HepG2 (cell line): ENCODE data around the gene KCNQ2. TPM values are rescaled to one million over a fixed set of nuclear protein-coding genes. Genes with fewer than 3 reads are reported as not detected.

Source experiments
- ATAC-seq: fragments of 200-7000 bp; cut with Tn5 transposase; 3 replicates; pipeline ENCODE4 v1.9.1; 2020; ENCODE audit warnings: mild to moderate bottlenecking, moderate library complexity
- BruUV-seq: library from RNA; stranded (reverse); fragments of 400-500 nt; replicated peaks from 2 replicates; lab custom pipeline; 2021; lab: Mats Ljungman, UMichigan
- CTCF ChIA-PET: fragments of 300-600 bp; formaldehyde crosslinking; extraction: SDS; loops from one replicate; lab custom pipeline; 2021; ENCODE audit warnings: low total read pairs, inconsistent platforms, low intra/inter-chr PET ratio; lab: Yijun Ruan, JAX
- POLR2A ChIA-PET: fragments of 350-600 bp; sonication (Branson Sonifier 250); formaldehyde crosslinking; loops from one replicate; lab custom pipeline; 2020; ENCODE audit warnings: antibody characterized with exemption, inconsistent platforms; lab: Yijun Ruan, JAX
- DNase-seq: peaks from one replicate; pipeline ENCODE4 v3.0.0-alpha.2; 2015; ENCODE audit warnings: low spot score
- FAIRE-seq: peaks from 3 replicates; lab custom pipeline; 2011; peaks lifted over from hg19 to GRCh38; lab: Jason Lieb, UNC
- H2AFZ ChIP-seq: one replicate; pipeline ENCODE4 v1.6.1; 2011; ENCODE audit warnings: low read length, inconsistent platforms
- H3K27ac ChIP-seq: fragments of 300-600 bp; 3 replicates; pipeline ENCODE4 v1.8.0; 2011; ENCODE audit warnings: mixed run types, mild to moderate bottlenecking, mixed read lengths, low read length, inconsistent platforms; ENCODE audit not compliant: insufficient read depth; ENCODE audit errors: extremely low read length
- H3K27me3 ChIP-seq, 2 experiments: fragments of 200-600 bp in 1 of 2; 2 replicates in 1 of 2; 3 replicates in 1 of 2; pipeline versions ENCODE4 v1.6.0 to v1.8.0; 2011; ENCODE audit warnings: low read length in 2 of 2, mild to moderate bottlenecking in 2 of 2, moderate library complexity in 2 of 2, inconsistent platforms in 1 of 2; ENCODE audit not compliant: insufficient read depth in 2 of 2, control insufficient read depth in 1 of 2
- H3K36me3 ChIP-seq, 2 experiments: fragments of 200-600 bp in 1 of 2; replicated peaks in 1 of 2; 2 replicates in 1 of 2; 3 replicates in 1 of 2; pipeline versions ENCODE4 v1.5.1 to v1.8.0; 2011; ENCODE audit warnings: low read length in 2 of 2, inconsistent platforms in 1 of 2; ENCODE audit not compliant: insufficient read depth in 2 of 2, control insufficient read depth in 1 of 2
- H3K4me1 ChIP-seq: 2 replicates; pipeline ENCODE4 v1.5.1; 2012; ENCODE audit warnings: low read length, inconsistent platforms; ENCODE audit not compliant: insufficient read depth
- H3K4me2 ChIP-seq: 2 replicates; pipeline ENCODE4 v1.6.0; 2011; ENCODE audit warnings: low read depth, low read length, inconsistent platforms
- H3K4me3 ChIP-seq, 3 experiments: fragments of 200-600 bp in 1 of 3; sonication (generic), shearing (Covaris generic) in 1 of 3; replicated peaks in 1 of 3; 2 replicates each; pipeline ENCODE4 v1.5.1; 2011 to 2016; ENCODE audit warnings: low read length in 3 of 3, inconsistent platforms in 2 of 3, low read depth in 2 of 3, mild to moderate bottlenecking in 2 of 3, control low read depth in 1 of 3, mixed read lengths in 1 of 3; ENCODE audit not compliant: insufficient read depth in 1 of 3
- H3K79me2 ChIP-seq: one replicate; pipeline ENCODE4 v1.6.1; 2011; ENCODE audit warnings: low read length, inconsistent platforms; ENCODE audit not compliant: insufficient read depth
- H3K9ac ChIP-seq: 2 replicates; pipeline ENCODE4 v1.6.0; 2011; ENCODE audit warnings: mild to moderate bottlenecking, low read depth, low read length, inconsistent platforms; ENCODE audit not compliant: insufficient read depth
- H3K9me3 ChIP-seq: 2 replicates; pipeline ENCODE4 v1.5.1; 2012; ENCODE audit warnings: mild to moderate bottlenecking, low read length
- H4K20me1 ChIP-seq: 2 replicates; pipeline ENCODE4 v1.6.0; 2011; ENCODE audit warnings: inconsistent platforms, mild to moderate bottlenecking, low read length, moderate library complexity; ENCODE audit not compliant: insufficient read depth
- ATRX ChIP-seq: sonication (generic); formaldehyde crosslinking; IDR thresholded peaks from 2 replicates; pipeline ENCODE4 v1.4.0; 2020; ENCODE audit warnings: missing genetic modification reagents, borderline replicate concordance
- FOXP1 ChIP-seq, 2 experiments: fragments of 450-650 bp in 1 of 2; IDR thresholded peaks; 2 replicates each; pipeline ENCODE4 v1.6.1; 2017 to 2018; ENCODE audit warnings: antibody characterized with exemption in 1 of 2
- LCORL ChIP-seq, 2 experiments: fragments of 450-650 bp in 1 of 2; sonication (generic) in 1 of 2; formaldehyde crosslinking in 1 of 2; IDR thresholded peaks; 2 replicates each; pipeline versions ENCODE4 v1.5.0 to v1.6.1; 2017 to 2020; ENCODE audit warnings: antibody characterized with exemption in 1 of 2, missing genetic modification reagents in 1 of 2
- ZBTB43 ChIP-seq: sonication (generic); formaldehyde crosslinking; conservative IDR thresholded peaks from 2 replicates; pipeline ENCODE4 v1.4.0; 2020; ENCODE audit warnings: missing genetic modification reagents
- ZNF503 ChIP-seq: sonication (generic); formaldehyde crosslinking; IDR thresholded peaks from 2 replicates; pipeline ENCODE4 v1.4.0; 2020; ENCODE audit warnings: missing genetic modification reagents
- ZNF512 ChIP-seq: sonication (generic); formaldehyde crosslinking; IDR thresholded peaks from 2 replicates; pipeline ENCODE4 v1.4.0; 2020; ENCODE audit warnings: mild to moderate bottlenecking, missing genetic modification reagents
- ZNF569 ChIP-seq: sonication (generic); formaldehyde crosslinking; IDR thresholded peaks from 2 replicates; pipeline ENCODE4 v1.5.0; 2020; ENCODE audit warnings: mild to moderate bottlenecking, missing genetic modification reagents, moderate library complexity, borderline replicate concordance
- WGBS: methylation state at CpG from one replicate; pipeline ENCODE4 v1.1.6; 2017; ENCODE audit warnings: low lambda C conversion rate; 5-methylcytosine and 5-hydroxymethylcytosine counted together
- in situ Hi-C: cut with HindIII; loops from 2 replicates; pipeline ENCODE4 v1.10.0; 2017; ENCODE audit warnings: low pct_unique_long_range_greater_than_20kb; ENCODE audit not compliant: extremely low pct_ligation_motif_present
- intact Hi-C: fragments of 100-400 bp; cut with micrococcal nuclease; formaldehyde crosslinking; loops from one replicate; pipeline ENCODE4 v1.10.0; 2022; ENCODE audit not compliant: unreplicated experiment
- polyA plus RNA-seq, 8 experiments: library from polyadenylated mRNA; depleted of rRNA in 3 of 8; stranded (reverse) in 7 of 8; unstranded in 1 of 8; fragments of >200 nt; fragmentation: Illumina TruSeq in 4 of 8; extraction: Trizol in 4 of 8; gene quantifications; 2 replicates each; pipeline versions ENCODE4 v1.2.1 to v1.2.3, GENCODE V29; 2011 to 2016; ENCODE audit warnings: low read depth in 4 of 8, missing spikeins in 1 of 8, mixed read lengths in 1 of 8; ENCODE audit not compliant: insufficient read depth in 1 of 8
- total RNA-seq, 5 experiments: library from RNA; depleted of rRNA; stranded (reverse); fragments of >200 nt; fragmentation: Illumina TruSeq; extraction: Trizol; gene quantifications; 2 replicates each; pipeline ENCODE4 v1.2.3, GENCODE V29; 2016; ENCODE audit warnings: low read depth in 1 of 5

KCNQ2 gene
- total and polyA plus RNA-seq, 2 of the 13 experiments (the other 11 are each of a cell fraction or from before 2014, with no cell fraction given), result not detected

- Histone ChIP-seq H3K4me3 (no peak overlapping the region), H3K36me3 (no peaks in the 10 kb centered on the region), H3K27me3 (peaks cover 56 to 92% of the 10 kb centered on the region in 2 experiments), H2AFZ (no peak overlapping the region), H3K79me2 (no peaks in the 10 kb centered on the region), H3K9ac (no peak overlapping the region), H3K4me1 (no peaks in the 10 kb centered on the region), H3K4me2 (no peak overlapping the region), H3K27ac (no peak overlapping the region), H4K20me1 (peaks cover 20% of the 10 kb centered on the region; the same call in 1 of the 2 replicates), H3K9me3 (no peaks in the 10 kb centered on the region)
- FAIRE-seq, result no peak
- ChIA-PET POLR2A (no interaction called here), CTCF (no interaction called here)
- intact Hi-C loops (no loop called here), in situ Hi-C loops (no loop called here)
- WGBS, result 12% methylated on average over 11 of the region's 12 CpGs
- BruUV-seq, result no TSS peak
- no peak for ATAC-seq
- no peak for DNase-seq
- TF ChIP-seq ZNF503 (CRISPR knock-in tag) (no peak), ATRX (CRISPR knock-in tag) (no peak), LCORL (IDR thresholded peaks at IDR 0.05) (no peak), LCORL (CRISPR knock-in tag; IDR thresholded peaks at IDR 0.05) (no peak), FOXP1 (IDR thresholded peaks at IDR 0.05) (no peak), FOXP1 (CRISPR knock-in tag; IDR thresholded peaks at IDR 0.05) (no peak), ZNF512 (CRISPR knock-in tag) (no peak), ZBTB43 (CRISPR knock-in tag) (no peak), ZNF569 (CRISPR knock-in tag) (no peak)
Measured at GRCh38 chr20:63464289-63464635, 8.2 kb downstream of the KCNQ2 start.
